KMS-11 (cell line): ENCODE measurements around the gene ANO7.

Source experiments
- H2AFZ ChIP-seq: fragments of 200-600 bp; sonication (generic); 2 replicates; pipeline ENCODE4 v1.6.1; 2016; ENCODE audit warnings: antibody characterized with exemption, mixed run types, low read depth
- H3K27ac ChIP-seq: fragments of 200-600 bp; sonication (generic); 2 replicates; pipeline ENCODE4 v1.6.1; 2016; ENCODE audit warnings: mild to moderate bottlenecking, mixed run types
- H3K27me3 ChIP-seq: fragments of 200-600 bp; sonication (generic); 2 replicates; pipeline ENCODE4 v1.6.1; 2017; ENCODE audit warnings: mild to moderate bottlenecking, low read depth, mixed run types, moderate library complexity; ENCODE audit not compliant: insufficient read depth
- H3K36me3 ChIP-seq: fragments of 200-600 bp; sonication (generic); 2 replicates; pipeline ENCODE4 v1.6.1; 2017; ENCODE audit warnings: mild to moderate bottlenecking, mixed run types; ENCODE audit not compliant: insufficient read depth
- H3K4me1 ChIP-seq: fragments of 200-600 bp; sonication (generic); 2 replicates; pipeline ENCODE4 v1.6.1; 2016; ENCODE audit warnings: mild to moderate bottlenecking, low read depth, mixed run types; ENCODE audit not compliant: poor library complexity, severe bottlenecking
- H3K4me2 ChIP-seq: fragments of 200-600 bp; sonication (generic); 2 replicates; pipeline ENCODE4 v1.7.0; 2016; ENCODE audit warnings: mild to moderate bottlenecking, mixed run types
- H3K4me3 ChIP-seq: fragments of 200-600 bp; sonication (generic); IDR thresholded peaks from 2 replicates; pipeline ENCODE4 v1.6.1; 2017; ENCODE audit warnings: low read depth, low read length, mixed read lengths; ENCODE audit not compliant: insufficient read depth
- H3K79me2 ChIP-seq: fragments of 200-600 bp; sonication (generic); 2 replicates; pipeline ENCODE4 v1.6.1; 2016; ENCODE audit warnings: low read depth, mixed run types; ENCODE audit not compliant: insufficient read depth
- H3K9ac ChIP-seq: fragments of 200-600 bp; sonication (generic); 2 replicates; pipeline ENCODE4 v1.6.1; 2016; ENCODE audit warnings: mild to moderate bottlenecking, mixed run types
- H4K20me1 ChIP-seq: fragments of 200-600 bp; sonication (generic); 2 replicates; pipeline ENCODE4 v1.6.1; 2016; ENCODE audit warnings: mild to moderate bottlenecking, mixed run types; ENCODE audit not compliant: insufficient read depth
- CTCF ChIP-seq: fragments of 200-600 bp; sonication (generic); conservative IDR thresholded peaks from 2 replicates; pipeline ENCODE4 v1.6.1; 2017; ENCODE audit warnings: low read depth, mild to moderate bottlenecking, antibody characterized with exemption, low read length, moderate library complexity, mixed read lengths

Gene ANO7

DNA sequence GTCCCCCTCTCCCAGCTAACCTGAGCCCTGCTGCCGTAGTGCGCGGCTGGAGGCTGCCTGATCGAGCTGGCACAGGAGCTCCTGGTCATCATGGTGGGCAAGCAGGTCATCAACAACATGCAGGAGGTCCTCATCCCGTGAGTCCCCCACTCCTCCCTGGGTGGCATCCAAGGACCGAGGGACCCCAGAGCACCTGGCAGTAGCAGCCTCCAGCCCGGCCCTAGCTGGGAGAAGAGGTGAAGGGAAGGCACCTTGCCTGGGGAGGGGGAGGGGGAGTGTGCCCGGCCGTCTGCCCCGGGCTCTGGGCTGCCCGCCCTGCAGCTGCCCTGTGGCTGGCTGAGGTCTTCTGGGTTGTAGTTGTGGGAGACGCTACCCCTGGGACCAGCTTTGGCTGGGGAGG, 26.3 kb downstream of the ANO7 start:
- Histone ChIP-seq H2AFZ (no peak overlapping the region), H3K27me3 (peaks cover 35% of the 10 kb centered on the region; the same call in 1 of the 2 replicates), H3K4me3 (no peak overlapping the region), H3K4me2 (no peak overlapping the region), H3K79me2 (no peaks in the 10 kb centered on the region), H3K9ac (no peak overlapping the region), H3K27ac (no peak overlapping the region), H3K4me1 (no peaks in the 10 kb centered on the region), H4K20me1 (no peaks in the 10 kb centered on the region), H3K36me3 (no peaks in the 10 kb centered on the region)
- TF ChIP-seq CTCF: no peak

DNA sequence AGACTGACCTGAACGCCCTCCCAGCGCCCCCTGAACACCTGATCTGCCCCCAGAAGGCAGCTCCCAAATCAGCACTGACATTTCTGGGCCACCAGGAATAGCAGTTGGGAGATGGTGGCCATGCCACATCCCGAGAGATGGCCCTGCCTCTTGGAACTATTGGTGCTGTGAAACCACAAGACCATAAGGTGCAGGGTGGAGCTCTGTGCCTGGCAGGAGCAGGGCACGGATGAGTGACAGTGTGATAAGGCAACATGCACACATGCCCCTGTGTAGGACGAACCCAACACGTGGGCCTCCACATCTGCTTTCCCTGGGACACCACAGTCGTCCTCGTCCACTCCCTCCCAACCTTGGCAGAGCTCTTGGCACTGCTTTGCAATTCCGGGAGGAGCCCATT, 26.9 kb downstream of the ANO7 start:
- no peaks in the 10 kb centered on the region for H3K36me3 ChIP-seq
- H3K4me3 ChIP-seq: no peak overlapping the region
- no peak overlapping the region for H3K4me2 ChIP-seq
- TF ChIP-seq CTCF: no peak
- H4K20me1 ChIP-seq: no peaks in the 10 kb centered on the region
- H3K27me3 ChIP-seq: peaks cover 29% of the 10 kb centered on the region; the same call in 1 of the 2 replicates
- no peak overlapping the region for H2AFZ ChIP-seq
- no peaks in the 10 kb centered on the region for H3K79me2 ChIP-seq
- H3K4me1 ChIP-seq: no peaks in the 10 kb centered on the region
- no peak overlapping the region for H3K9ac ChIP-seq
- no peak overlapping the region for H3K27ac ChIP-seq

- H4K20me1 ChIP-seq: no peaks in the 10 kb centered on the region
- H3K4me2 ChIP-seq: no peak overlapping the region
- peaks cover 20% of the 10 kb centered on the region; the same call in 1 of the 2 replicates for H3K27me3 ChIP-seq
- H3K36me3 ChIP-seq: no peaks in the 10 kb centered on the region
- H3K27ac ChIP-seq: no peak overlapping the region
- H3K79me2 ChIP-seq: no peaks in the 10 kb centered on the region
- no peaks in the 10 kb centered on the region for H3K4me1 ChIP-seq
- TF ChIP-seq CTCF: no peak
- H3K9ac ChIP-seq: no peak overlapping the region
- H2AFZ ChIP-seq: no peak overlapping the region
- no peak overlapping the region for H3K4me3 ChIP-seq
Observed at GRCh38 chr2:241216211-241216761, 27.8 kb downstream of the ANO7 start.

GRCh38 chr2:241217320-241218031, 29.0 kb downstream of the ANO7 start:
- H3K4me2 ChIP-seq: no peak overlapping the region
- H2AFZ ChIP-seq: no peak overlapping the region

More at GRCh38 chr2:241217320-241218031, 29.0 kb downstream of the ANO7 start:
- Histone ChIP-seq H3K36me3 (no peaks in the 10 kb centered on the region), H3K4me1 (no peaks in the 10 kb centered on the region), H3K4me3 (no peak overlapping the region), H4K20me1 (no peaks in the 10 kb centered on the region), H3K9ac (no peak overlapping the region), H3K27me3 (peaks cover 14% of the 10 kb centered on the region; the same call in 1 of the 2 replicates), H3K27ac (no peak overlapping the region), H3K79me2 (no peaks in the 10 kb centered on the region)
- no peak for TF ChIP-seq CTCF
